Occipital lobe (tissue), 2 donors: ENCODE results near the gene ZNF326. TPM values are rescaled to one million over a fixed set of nuclear protein-coding genes. Genes with fewer than 3 reads are reported as not detected.

Experiments
- DNase-seq: peaks from one replicate; lab custom pipeline; 2025; lab: John Stamatoyannopoulos, UW
- total RNA-seq: library from RNA; depleted of rRNA; stranded (reverse); fragments of >200 nt; gene quantifications from one replicate; pipeline ENCODE4 v1.2.3, GENCODE V29; 2014

ZNF326 gene, protein sequence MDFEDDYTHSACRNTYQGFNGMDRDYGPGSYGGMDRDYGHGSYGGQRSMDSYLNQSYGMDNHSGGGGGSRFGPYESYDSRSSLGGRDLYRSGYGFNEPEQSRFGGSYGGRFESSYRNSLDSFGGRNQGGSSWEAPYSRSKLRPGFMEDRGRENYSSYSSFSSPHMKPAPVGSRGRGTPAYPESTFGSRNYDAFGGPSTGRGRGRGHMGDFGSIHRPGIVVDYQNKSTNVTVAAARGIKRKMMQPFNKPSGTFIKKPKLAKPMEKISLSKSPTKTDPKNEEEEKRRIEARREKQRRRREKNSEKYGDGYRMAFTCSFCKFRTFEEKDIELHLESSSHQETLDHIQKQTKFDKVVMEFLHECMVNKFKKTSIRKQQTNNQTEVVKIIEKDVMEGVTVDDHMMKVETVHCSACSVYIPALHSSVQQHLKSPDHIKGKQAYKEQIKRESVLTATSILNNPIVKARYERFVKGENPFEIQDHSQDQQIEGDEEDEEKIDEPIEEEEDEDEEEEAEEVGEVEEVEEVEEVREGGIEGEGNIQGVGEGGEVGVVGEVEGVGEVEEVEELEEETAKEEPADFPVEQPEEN
- 34.0 TPM for total RNA-seq

DNA sequence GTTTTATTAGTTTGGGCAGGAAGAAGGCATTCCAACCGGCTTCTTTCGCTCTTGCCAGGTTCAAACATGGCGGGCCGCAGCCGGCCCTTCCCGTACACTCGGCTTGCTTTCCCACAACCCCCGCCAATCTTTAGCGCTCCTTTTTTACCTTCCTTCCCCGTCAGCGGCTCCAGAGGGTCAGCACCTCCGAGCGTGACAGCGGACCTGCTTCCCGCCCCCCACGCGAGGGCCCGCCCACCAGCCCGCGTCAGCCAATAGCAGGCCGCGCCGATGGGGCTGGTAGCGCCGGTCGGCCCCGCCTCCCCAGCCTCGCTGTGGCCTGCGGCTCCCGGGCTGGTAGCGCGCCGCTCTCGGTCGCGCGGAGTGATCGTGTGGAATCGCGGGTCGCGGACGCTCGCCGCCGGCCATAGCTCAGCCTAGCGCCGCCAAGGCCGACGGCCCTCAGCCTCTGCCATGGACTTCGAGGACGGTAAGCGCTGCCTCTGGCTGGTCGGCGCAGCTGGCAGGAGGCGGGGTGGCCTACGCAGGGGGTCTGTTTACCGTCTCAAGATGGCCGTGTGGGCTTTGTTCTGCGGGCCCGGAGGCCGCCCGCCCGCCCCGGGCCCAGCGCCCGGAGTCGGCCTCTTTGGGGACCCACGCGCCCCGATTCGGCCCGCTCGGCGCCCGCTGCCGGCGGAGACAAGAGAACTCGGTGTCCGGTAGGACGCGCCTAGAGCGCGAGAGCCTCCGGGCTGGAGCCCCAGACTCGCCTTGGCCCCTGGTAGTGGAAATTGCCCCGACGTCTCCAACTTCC, at the start of gene ZNF326:
Gene ZNF326, plus strand, starts transcription at position 306 of the 793 bp plus-strand sequence. Its CDS starts 148 bp downstream, at position 454.
- peak; percentile 94 for DNase-seq

DNA sequence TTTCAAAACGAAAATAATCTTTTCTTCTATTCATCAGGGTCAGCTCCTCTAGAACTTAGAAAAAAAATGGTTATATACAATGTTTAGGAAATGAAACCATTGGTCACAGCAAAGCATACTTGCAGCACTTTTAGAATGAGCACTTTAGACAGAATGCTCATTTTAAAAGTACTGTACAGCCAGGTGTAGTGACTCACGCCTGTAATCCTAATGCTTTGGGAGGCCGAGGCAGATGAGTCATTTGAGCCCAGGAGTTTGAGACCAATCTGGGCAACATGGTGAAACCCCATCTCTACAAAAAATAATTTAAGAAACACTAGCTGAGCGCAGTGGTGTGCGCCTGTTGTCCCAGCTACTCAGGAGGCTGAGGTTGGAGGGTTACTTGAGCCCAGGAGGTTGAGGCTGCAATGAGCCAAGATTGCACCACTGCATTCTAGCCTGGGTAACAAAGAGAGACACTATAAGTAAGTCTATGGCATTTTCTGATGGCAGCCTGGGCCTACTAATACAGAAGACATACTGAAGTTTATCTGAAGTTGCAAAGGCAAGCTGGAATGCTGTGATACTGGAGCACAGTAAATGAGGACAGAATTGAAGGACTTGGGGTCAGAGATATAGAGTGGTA, 48.9 kb upstream of the ZNF326 start:
- DNase-seq: no peak

DNA sequence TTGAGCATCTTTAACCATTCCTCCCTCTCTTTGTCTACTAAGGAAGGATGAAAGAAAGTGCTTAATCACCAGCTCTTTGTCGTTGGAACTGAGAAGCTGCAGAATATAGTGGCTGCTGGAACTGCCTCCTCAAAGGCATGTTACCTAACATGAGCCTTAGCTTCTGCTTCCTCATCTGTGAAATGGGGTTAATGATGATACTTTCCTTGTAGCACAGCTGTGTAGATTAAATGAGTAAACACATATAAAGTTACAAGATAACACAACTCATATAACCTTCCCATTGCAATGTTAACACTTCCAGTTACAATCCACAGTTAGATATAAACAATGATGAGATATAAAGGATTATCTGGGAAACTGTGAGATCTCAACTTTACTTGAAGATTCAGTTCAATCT, 48.4 kb upstream of the ZNF326 start:
- no peak for DNase-seq

DNA sequence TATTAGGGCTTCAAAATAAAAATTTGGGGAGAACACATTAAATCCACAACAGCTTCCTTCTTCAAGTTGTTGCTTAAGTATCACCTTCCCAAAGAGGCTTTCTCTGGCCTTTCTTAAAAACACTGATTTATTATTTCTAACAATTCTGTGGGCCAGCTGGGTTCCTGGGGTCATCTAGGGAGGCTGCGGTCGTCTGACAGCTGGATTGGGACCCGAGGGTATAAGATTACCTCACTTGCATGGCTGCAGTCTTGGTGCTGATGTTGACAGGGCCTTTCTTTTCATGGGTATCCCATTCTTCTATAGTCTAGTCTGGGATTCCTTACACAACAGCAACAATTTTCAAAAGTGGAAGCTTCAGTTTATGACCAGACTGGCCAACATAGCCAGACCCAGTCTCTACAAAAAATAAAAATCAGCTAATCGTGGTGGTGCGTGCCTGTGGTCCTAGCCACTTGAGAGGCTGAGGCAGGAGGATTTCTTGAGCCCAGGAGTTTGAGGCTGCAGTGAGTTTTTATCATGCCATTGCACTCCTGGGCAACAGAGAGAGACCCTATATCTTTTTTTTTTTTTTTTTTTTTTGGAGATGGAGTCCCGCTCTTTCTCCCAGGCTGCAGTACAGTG, 46.1 kb upstream of the ZNF326 start:
- no peak for DNase-seq

DNA sequence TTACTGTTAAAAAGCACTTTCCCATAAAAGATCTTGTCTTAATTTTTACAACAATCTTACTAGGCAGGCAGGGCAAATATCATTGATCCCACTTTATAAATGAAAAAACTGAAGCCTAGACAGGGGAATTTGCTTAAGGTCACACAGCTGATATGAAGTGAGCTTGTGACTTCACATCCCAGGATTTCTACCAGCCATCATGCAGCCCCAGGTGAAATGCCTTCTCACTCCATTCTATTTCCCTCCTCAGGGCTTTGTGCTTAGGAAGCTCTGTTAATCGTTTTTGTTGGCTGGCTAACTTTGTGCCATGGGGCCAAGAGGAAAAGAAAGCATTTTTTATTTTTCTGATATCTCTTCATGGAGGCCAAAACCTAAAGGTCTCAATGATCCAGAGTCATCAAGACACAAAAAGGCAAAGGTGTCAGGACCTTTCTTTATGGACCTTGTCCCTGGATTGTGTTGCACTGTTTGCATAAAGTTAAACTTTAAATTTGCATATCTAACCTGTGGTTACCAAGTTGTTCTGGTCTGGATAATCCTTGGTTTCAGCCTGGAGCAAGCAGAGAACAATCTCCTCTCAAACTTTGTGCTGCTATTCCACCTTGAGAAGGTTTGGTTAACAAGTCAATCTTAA, 44.8 kb upstream of the ZNF326 start:
- DNase-seq: no peak

DNA sequence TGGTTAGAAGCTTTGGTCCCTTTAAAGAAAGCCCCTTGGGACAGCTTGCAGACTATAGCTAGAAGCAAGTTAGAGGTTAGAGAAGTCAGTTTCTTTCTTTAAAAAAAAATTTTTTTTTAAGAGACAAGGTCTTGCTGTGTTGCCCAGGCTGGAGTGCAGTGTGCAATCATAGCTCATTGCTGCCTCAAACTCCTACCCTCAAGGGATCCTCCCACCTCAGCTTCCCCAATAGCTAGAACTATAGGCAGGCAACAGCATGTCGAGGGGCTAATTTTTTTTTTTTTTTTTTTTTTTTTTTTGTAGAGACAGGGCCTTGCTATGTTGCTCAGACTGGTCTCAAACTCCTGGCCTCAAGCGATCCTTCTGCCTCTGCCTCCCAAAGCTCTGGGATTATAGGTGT, 44.2 kb upstream of the ZNF326 start:
- DNase-seq: no peak

DNA sequence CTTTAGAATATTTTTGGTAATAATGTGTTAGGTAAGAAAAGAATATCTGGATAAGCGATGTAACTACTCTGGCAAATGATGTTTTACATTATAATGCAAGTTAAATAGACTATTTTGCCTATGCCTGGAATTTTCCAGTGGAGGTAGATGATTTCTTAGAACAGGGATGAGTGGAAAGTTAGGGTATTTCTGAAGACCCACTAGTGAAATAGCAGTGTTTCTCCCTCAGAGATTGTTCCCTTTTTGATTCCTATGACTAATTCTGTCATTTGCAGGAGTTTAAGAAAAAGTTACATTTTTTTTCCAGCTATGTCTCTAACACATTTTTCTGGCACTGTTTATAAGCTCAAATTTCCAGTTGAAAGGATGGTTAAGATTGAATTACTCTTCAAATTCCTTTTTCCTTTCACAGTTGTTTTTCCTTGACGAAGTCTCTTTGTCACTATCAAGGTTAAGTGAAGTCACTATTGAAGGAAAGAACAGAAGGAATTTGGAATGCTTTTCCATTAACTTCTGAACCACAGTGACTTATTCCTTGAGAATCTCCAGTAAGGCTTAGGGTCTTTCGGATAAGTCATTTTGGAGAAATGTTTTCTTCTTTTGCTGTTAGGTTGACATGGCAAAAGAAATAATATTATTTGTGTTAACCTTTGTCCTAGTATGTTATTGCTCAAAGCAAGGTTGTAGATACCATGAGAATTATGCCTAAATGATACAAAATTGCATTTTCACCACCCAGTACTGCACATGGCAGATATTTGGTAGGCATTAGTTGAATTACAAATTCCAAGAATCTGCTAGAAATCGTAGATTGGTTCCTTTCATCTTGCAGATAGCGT, 42.9 kb upstream of the ZNF326 start:
- no peak for DNase-seq

DNA sequence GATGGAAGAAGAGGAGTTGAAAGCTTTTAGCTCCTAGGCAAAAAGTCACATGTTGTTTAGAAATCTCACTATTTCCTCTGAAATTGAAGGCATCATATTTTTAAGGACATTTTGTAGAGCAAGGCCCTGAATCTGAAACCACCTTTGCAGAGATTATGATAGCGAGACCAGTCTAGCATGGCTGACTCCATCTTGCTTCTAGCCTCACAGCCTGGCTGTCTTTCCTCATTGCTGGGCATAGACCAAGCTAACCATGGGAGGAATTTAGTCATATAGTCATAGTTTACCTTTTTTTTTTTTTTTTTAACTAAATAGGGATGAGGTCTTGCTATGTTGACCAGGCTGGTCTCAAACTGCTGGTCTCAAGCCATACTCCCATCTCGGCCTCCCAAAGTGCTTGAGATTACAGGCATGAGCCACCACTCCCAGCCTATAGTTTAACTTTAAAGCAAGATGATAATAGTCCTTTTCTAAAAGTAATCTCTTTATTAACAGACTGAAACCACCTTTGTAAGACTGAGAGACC, 42.2 kb upstream of the ZNF326 start:
- no peak for DNase-seq

DNA sequence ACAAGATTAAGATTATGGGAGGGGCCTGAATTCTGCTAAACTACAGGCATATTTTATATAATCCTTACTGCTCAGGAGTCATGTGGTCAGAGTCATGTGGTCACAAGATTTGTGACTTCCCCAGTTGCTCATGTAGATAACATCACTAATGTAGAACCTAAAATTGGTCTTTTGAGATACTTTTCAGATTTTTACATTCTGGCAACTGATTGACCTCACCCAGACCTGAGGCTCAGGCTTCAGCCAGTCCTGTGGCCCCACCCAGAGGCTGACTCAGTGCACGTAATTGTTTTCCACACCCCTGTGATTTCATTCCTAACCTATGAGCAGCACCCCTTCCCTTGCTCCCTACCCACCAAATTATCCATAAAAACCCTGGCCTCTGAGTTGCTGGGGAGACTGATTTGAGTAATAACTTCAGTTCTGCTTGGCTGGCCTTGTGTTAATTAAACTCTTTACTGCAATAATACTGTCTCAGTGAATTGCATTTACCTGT, 41.7 kb upstream of the ZNF326 start:
- DNase-seq: no peak

DNA sequence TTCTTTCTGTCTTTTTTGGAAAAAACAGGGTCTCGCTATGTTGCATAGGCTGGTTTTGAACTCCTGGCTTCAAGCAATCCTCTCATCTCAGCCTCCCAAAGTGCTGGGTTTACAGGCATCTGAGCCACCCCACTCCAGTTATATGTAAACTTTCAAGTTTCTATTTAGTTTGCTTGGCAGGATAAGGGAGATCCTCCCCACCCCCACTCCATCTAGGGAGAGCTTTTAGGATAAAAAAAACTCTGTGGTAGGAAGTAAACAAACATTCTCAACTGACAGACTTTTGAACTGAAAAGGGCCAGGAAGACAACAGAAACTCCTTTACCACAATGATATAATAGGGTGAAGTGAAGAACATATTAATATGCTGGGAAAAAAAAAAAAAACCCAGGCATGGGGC, 41.0 kb upstream of the ZNF326 start:
- no peak for DNase-seq

DNA sequence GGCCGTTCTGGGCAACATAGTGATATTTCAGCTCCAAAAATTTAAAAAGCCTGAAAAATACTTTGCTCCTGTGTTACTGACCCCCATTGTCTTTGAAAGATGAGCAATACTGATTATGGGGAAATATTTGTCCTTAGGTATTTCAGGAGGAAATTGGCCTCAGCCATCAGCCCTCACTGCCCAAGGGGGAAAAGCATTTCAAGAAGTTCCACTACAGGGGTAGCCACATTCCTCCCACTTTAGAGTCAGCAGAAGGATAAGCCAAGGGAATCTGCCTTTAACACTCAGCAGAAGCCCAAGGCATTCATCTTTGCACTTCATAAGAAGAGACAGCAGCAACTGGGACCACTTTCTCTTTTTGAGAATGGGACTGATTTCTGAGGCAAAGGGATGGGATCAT, 40.5 kb upstream of the ZNF326 start:
- DNase-seq: no peak

DNA sequence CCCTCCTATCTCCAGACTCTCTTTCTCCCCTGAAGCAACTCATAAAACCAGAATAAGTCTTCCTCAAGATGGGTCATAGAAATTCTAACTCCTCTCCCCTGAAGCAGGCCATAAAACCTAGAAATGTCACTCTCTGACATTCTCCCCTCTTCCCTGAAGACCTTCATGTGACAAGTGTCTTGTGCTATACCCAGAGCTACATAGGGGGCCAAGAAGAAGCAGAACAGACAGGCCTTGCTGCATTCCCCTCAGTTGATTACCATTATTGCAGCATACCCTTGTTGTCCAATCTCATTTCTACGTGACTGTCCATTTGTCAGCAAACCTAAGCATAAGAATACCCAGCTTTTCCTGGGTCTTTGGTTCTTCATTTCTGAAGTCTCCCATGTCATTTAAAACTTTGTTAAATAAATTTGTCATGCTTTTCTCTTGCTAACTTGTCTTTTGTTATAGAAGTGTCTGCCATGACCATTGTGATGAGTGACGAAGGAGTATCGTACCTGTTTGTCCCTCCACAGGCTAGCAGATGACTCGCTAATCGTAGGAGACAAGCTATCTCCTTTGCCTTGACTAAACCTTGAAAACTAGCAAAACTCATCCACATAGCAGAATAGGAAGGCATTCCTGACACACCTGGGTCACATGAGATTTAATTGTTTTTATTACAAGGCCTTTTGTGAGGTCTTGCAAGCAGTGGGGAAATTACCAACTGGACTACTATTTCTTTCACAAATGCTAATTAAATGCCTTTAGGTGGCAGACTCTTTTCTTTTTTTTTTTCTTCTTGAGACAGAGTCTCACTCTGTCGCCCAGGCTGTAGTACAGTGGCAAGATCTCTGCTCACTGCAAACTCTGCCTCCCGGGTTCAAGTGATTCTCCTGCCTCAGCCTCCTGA, 39.4 kb upstream of the ZNF326 start:
- no peak for DNase-seq

DNA sequence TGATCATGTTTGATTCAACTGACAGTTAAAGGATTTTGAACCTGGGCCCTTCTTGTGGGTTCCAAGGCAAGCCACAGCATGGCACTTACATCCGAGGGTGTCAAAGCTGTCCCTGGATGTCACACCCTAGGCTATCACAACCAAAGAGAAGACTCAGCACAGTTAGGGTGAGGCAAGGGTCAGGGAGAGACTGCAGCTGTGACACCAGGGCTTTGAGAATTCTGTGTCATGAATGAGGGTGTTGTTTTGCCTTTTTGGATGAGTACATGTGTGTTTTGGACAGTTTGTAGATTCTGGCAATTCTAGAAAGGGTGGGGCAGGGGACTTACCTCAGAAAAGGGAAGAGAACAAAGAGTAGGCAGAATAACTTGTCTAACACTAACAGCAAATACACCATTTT, 37.8 kb upstream of the ZNF326 start:
- no peak for DNase-seq

DNA sequence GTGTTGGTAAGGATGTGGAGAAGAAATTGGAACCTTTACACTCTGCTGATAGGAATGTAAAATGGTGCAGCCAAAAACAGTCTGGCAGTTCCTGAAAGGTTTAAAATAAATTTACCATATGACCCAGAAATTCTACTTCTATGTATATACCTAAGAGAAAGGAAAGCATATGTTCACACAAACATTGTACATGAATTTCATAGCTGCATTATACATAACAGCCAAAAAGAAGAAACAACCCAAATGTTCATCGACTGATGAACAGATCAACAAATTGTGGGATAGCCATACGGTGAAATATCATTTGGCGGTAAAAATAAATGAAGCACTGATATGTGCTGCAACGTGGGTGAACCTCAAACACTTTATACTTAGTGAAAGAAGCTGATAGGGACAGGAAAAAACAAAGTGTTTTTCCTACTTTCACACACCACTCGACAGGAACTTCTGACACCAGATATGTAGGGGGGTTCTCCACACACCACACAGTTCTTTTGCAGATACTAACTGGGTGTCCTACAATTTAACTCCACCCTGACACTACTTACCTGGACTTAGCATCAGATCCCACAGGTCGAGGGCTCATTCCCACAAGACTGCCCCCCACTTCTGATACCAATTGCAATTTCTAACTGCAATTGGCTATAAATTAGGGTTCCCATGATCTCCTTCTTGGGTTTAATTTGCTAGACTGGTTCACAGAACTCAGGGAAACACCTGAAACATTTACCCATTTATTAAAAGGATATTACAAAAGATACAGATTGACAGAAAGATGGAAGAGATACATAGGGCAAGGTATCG, 35.9 kb upstream of the ZNF326 start:
- DNase-seq: no peak

DNA sequence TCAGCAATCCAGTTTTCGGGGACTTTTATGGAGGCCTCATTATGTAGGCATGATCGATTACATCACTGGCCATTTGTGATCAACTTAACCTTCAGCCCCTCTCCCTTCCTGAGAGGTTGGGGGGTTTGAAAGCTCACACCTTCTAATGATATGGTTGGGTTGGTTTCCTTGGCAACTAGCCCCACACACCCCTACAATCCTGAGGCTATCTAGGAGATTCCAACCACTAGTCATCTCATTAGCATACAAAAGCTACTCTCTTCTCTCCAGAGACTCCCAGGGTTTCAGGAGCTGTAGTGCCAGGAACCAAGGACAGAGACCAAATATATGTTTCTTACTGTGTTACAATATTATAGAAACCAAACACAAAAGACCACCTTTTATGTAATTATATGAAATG, 35.2 kb upstream of the ZNF326 start:
- DNase-seq: no peak

DNA sequence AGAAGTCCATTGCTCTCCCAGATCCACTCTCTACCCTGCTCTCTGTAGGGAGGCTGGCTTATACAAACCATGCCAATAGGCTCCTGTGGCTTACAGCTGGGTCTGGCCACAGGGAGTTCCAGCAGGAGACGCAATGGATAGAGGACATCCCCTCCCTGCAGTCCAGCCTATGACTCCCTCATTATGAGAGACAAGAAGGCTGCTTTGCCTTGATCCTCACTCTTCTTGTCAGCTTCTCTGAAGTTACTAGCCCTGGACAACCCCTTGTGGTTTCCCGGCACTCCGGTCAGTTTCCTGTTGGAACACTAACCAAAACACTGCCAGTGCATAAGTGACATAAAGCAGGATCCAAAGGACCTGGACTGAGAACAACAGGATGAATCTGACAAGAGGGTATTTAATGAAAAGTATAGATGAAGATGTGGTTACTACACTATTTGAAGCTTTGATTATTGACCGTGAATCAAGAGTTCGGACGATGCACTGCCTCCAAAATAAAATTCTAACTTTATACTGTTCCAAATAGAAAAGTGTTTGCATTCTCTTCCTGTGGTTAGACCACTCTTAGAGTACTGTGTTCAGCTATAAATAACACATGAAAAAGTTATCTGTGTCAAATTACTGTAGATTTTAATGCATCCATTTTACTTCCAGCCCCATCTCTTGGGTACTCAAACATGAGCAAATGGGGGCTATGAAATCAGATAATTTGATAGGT, 32.7 kb upstream of the ZNF326 start:
- no peak for DNase-seq

DNA sequence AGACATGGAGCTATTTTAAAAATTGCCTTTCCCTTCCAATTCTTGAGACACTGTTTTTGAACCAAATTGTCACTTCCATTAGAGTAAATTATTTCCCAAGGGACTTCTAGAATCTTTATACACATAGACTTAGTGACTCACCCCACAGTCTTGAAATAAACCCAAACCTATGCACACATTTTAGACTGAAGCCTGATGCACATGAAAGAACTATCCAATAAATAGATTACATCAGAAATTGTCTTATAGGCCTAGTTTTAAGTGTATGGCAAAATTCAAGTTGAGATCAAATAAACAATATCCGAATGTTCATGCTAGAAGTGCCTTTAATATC, 32.2 kb upstream of the ZNF326 start:
- no peak for DNase-seq
